Endothelial cell of umbilical vein (primary cell): ENCODE results near the gene PRKAR1A. TPM values are rescaled to one million over a fixed set of nuclear protein-coding genes. Genes with fewer than 3 reads are reported as not detected.

ENCODE experiments used
- BruUV-seq: library from RNA; stranded (reverse); fragments of 400-500 nt; replicated peaks from 2 replicates; lab custom pipeline; 2021; lab: Mats Ljungman, UMichigan
- CTCF ChIA-PET: fragments of 300-600, 350-600 bp; sonication (Branson Sonifier 250); formaldehyde crosslinking; loops from one replicate; lab custom pipeline; 2021; ENCODE audit warnings: antibody characterized with exemption, inconsistent platforms; lab: Charles Lee
- POLR2A ChIA-PET: fragments of 300-600, 350-600 bp; sonication (Branson Sonifier 250); formaldehyde crosslinking; loops from one replicate; lab custom pipeline; 2021; ENCODE audit warnings: antibody characterized with exemption, inconsistent platforms; lab: Charles Lee
- DNase-seq: peaks from one replicate; pipeline ENCODE4 v3.0.0-alpha.2; 2011; ENCODE audit warnings: low read depth, low spot score
- FAIRE-seq: peaks from 2 replicates; lab custom pipeline; 2011; peaks lifted over from hg19 to GRCh38; lab: Jason Lieb, UNC
- H2AFZ ChIP-seq: 2 replicates; pipeline ENCODE4 v1.6.0; 2012; ENCODE audit warnings: low read depth, low read length, control low read depth, inconsistent platforms
- H3K27ac ChIP-seq: 2 replicates; pipeline ENCODE4 v1.5.1; 2011; ENCODE audit warnings: low read depth, mild to moderate bottlenecking, control low read depth, low read length, moderate library complexity; ENCODE audit not compliant: insufficient read depth
- H3K27me3 ChIP-seq, 2 experiments: 2 replicates each; pipeline versions ENCODE4 v1.6.0 to v1.6.1; 2011; ENCODE audit warnings: low read length in 2 of 2, mixed read lengths in 1 of 2; ENCODE audit not compliant: control insufficient read depth in 2 of 2, insufficient read depth in 2 of 2
- H3K36me3 ChIP-seq, 2 experiments: 2 replicates in 1 of 2; 3 replicates in 1 of 2; pipeline ENCODE4 v1.5.1; 2011; ENCODE audit warnings: low read length in 2 of 2, mild to moderate bottlenecking in 1 of 2, moderate library complexity in 1 of 2; ENCODE audit not compliant: control insufficient read depth in 2 of 2, insufficient read depth in 2 of 2; ENCODE audit errors: extremely low read depth in 1 of 2
- H3K4me1 ChIP-seq: 3 replicates; pipeline ENCODE4 v1.5.1; 2011; ENCODE audit warnings: mild to moderate bottlenecking, low read length; ENCODE audit not compliant: control insufficient read depth, insufficient read depth; ENCODE audit errors: extremely low read depth
- H3K4me2 ChIP-seq: 2 replicates; pipeline ENCODE4 v1.6.1; 2011; ENCODE audit warnings: low read length, control low read depth, mixed read lengths; ENCODE audit not compliant: insufficient read depth
- H3K4me3 ChIP-seq, 3 experiments: fragments of 200-600 bp in 1 of 3; sonication (generic), shearing (Covaris generic) in 1 of 3; replicated peaks in 1 of 3; 2 replicates each; pipeline ENCODE4 v1.5.1; 2011 to 2016; ENCODE audit warnings: control low read depth in 3 of 3, low read length in 3 of 3, mild to moderate bottlenecking in 2 of 3, inconsistent platforms in 1 of 3, low read depth in 1 of 3, moderate library complexity in 1 of 3; ENCODE audit not compliant: insufficient read depth in 1 of 3
- H3K79me2 ChIP-seq: 2 replicates; pipeline ENCODE4 v1.6.0; 2012; ENCODE audit warnings: low read length, inconsistent platforms; ENCODE audit not compliant: control insufficient read depth, insufficient read depth
- H3K9ac ChIP-seq: replicated peaks from 2 replicates; pipeline ENCODE3; 2011; ENCODE audit warnings: low read length, control low read depth; ENCODE audit not compliant: insufficient read depth; ENCODE audit errors: extremely low read depth
- H3K9me1 ChIP-seq: replicated peaks from 3 replicates; pipeline ENCODE4 v1.6.0; 2011; ENCODE audit warnings: mild to moderate bottlenecking, low read length; ENCODE audit not compliant: control insufficient read depth, insufficient read depth; ENCODE audit errors: extremely low read depth
- H3K9me3 ChIP-seq: replicated peaks from 2 replicates; pipeline ENCODE4 v1.5.1; 2012; ENCODE audit warnings: low read length, inconsistent platforms; ENCODE audit not compliant: control insufficient read depth, insufficient read depth
- H4K20me1 ChIP-seq: replicated peaks from 2 replicates; pipeline ENCODE3; 2011; ENCODE audit warnings: mild to moderate bottlenecking, low read length; ENCODE audit not compliant: control insufficient read depth, insufficient read depth; ENCODE audit errors: extremely low read depth
- EZH2 ChIP-seq: IDR thresholded peaks from 2 replicates; pipeline ENCODE4 v1.6.1; 2012; ENCODE audit warnings: borderline replicate concordance, low read depth, mild to moderate bottlenecking, moderate library complexity, low read length, inconsistent platforms; ENCODE audit not compliant: severe bottlenecking
- FOS ChIP-seq: IDR thresholded peaks from 2 replicates; pipeline ENCODE4 v1.6.1; 2011; ENCODE audit warnings: mild to moderate bottlenecking, low read length, moderate library complexity, borderline replicate concordance; ENCODE audit not compliant: insufficient read depth
- GATA2 ChIP-seq: IDR thresholded peaks from 2 replicates; pipeline ENCODE4 v1.7.0; 2011; ENCODE audit warnings: low read depth, mild to moderate bottlenecking, moderate library complexity, mixed read lengths, low read length; ENCODE audit not compliant: insufficient read length, insufficient read depth
- JUN ChIP-seq: IDR thresholded peaks from 2 replicates; pipeline ENCODE4 v1.6.1; 2011; ENCODE audit warnings: borderline replicate concordance, low read depth; ENCODE audit not compliant: insufficient read length, insufficient read depth
- MYC ChIP-seq: IDR thresholded peaks from one replicate; pipeline ENCODE4 v1.6.1; 2011; ENCODE audit warnings: mild to moderate bottlenecking, low read depth, low read length
- POLR2A ChIP-seq: IDR thresholded peaks from 2 replicates; pipeline ENCODE4 v1.6.1; 2012; ENCODE audit warnings: low read depth, mild to moderate bottlenecking, control low read depth, low read length
- POLR2AphosphoS5 ChIP-seq: IDR thresholded peaks from 2 replicates; pipeline ENCODE4 v1.6.1; 2012; ENCODE audit warnings: low read depth, mild to moderate bottlenecking, control low read depth, low read length, moderate library complexity; ENCODE audit not compliant: insufficient read depth
- dilution Hi-C: fragments of 300-500 bp; cut with MboI; formaldehyde crosslinking; loops from one replicate; pipeline ENCODE4 v1.15.0; 2019; ENCODE audit warnings: low sequenced_read_pairs; ENCODE audit not compliant: extremely low pct_ligation_motif_present
- intact Hi-C: fragments of 100-400 bp; cut with micrococcal nuclease; formaldehyde crosslinking; loops from one replicate; pipeline ENCODE4 v1.10.0; 2022
- polyA plus RNA-seq, 4 experiments: library from polyadenylated mRNA; depleted of rRNA in 3 of 4; stranded (reverse) in 3 of 4; unstranded in 1 of 4; fragments of >200 nt; gene quantifications; 2 replicates each; pipeline versions ENCODE4 v1.2.1 to v1.2.3, GENCODE V29; 2011 to 2012; ENCODE audit warnings: missing spikeins in 1 of 4
- total RNA-seq: library from RNA; stranded (reverse); gene quantifications from 2 replicates; pipeline ENCODE4 v1.2.3, GENCODE V29; 2021
- TF ChIP-seq, protein P1 (sequence below): IDR thresholded peaks from 2 replicates; pipeline ENCODE4 v1.6.1; 2011; ENCODE audit not compliant: insufficient read depth, insufficient read length
- TF ChIP-seq, protein P2 (sequence below), 2 donors: IDR thresholded peaks; 1 replicate in 1 of 2; 2 replicates in 1 of 2; pipeline ENCODE4 v1.5.1; 2011; ENCODE audit warnings: low read length in 2 of 2, mild to moderate bottlenecking in 2 of 2, moderate library complexity in 2 of 2, control low read depth in 1 of 2, inconsistent platforms in 1 of 2, low read depth in 1 of 2; ENCODE audit not compliant: insufficient read depth in 1 of 2; ENCODE audit errors: extremely low read depth in 1 of 2

Gene PRKAR1A
- total and polyA plus RNA-seq, 2 donors (not counting 3 experiments of a cell fraction or from before 2014, with no cell fraction given) = 92.0 to 257 TPM

DNA sequence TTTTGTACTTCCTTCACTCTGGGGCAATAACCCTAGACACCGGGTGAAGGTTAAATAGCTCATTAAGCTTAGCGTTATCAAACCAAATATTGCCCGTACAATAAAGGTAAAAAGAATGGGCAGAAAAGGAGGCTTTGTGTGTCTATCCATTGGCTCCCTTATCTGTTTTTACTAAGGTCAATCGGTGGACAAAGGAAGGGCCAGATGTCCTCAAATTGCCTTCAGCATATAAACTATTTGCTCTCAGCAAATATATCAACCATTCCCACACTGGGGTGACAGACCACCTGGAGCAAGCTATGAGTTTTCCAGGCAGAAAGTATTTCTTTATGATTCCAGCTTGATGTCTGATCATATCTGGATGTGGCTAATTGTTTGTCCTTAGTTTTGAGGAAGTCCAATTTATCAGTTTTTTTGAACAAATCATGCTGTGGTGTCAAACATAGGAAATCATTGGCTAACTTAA, 29.6 kb upstream of the PRKAR1A start:
- H4K20me1 ChIP-seq = no peaks in the 10 kb centered on the region
- no peak overlapping the region for H2AFZ ChIP-seq
- H3K27me3 ChIP-seq = peaks cover 18 to 31% of the 10 kb centered on the region in 2 experiments
- dilution Hi-C loops (no loop called here), intact Hi-C loops (no loop called here)
- BruUV-seq = no TSS peak
- no peak overlapping the region for H3K27ac ChIP-seq
- H3K4me3 ChIP-seq = no peak overlapping the region
- no peak overlapping the region for H3K4me2 ChIP-seq
- POLR2A ChIA-PET = no interaction called here
- no peaks in the 10 kb centered on the region for H3K4me1 ChIP-seq
- no peaks in the 10 kb centered on the region for H3K36me3 ChIP-seq
- no peaks in the 10 kb centered on the region for H3K79me2 ChIP-seq
- DNase-seq (no peak), FAIRE-seq (no peak)
- H3K9ac ChIP-seq = no peak overlapping the region
- no peaks in the 10 kb centered on the region for H3K9me3 ChIP-seq
- CTCF ChIA-PET = interaction anchor here (1.1 to 2.6 kb wide), 2 partner anchors 15 to 131 kb away, joined by 3 to 9 read pairs; no protein-coding TSS in a partner anchor
- H3K9me1 ChIP-seq = no peaks in the 10 kb centered on the region
- TF ChIP-seq EZH2 (no peak), POLR2A (no peak), JUN (no peak), FOS (no peak), GATA2 (no peak), POLR2AphosphoS5 (no peak), MYC (no peak)
- TF ChIP-seq, protein P1, sequence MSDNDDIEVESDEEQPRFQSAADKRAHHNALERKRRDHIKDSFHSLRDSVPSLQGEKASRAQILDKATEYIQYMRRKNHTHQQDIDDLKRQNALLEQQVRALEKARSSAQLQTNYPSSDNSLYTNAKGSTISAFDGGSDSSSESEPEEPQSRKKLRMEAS = no peak
- TF ChIP-seq, protein P2, sequence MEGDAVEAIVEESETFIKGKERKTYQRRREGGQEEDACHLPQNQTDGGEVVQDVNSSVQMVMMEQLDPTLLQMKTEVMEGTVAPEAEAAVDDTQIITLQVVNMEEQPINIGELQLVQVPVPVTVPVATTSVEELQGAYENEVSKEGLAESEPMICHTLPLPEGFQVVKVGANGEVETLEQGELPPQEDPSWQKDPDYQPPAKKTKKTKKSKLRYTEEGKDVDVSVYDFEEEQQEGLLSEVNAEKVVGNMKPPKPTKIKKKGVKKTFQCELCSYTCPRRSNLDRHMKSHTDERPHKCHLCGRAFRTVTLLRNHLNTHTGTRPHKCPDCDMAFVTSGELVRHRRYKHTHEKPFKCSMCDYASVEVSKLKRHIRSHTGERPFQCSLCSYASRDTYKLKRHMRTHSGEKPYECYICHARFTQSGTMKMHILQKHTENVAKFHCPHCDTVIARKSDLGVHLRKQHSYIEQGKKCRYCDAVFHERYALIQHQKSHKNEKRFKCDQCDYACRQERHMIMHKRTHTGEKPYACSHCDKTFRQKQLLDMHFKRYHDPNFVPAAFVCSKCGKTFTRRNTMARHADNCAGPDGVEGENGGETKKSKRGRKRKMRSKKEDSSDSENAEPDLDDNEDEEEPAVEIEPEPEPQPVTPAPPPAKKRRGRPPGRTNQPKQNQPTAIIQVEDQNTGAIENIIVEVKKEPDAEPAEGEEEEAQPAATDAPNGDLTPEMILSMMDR (IDR thresholded peaks at IDR 0.05; ENCODE audit: extremely low read depth in 1 of 2, insufficient read depth in 1 of 2, low read depth in 1 of 2, low read length in 2 of 2) = no peak
